HG03378 (cell line): ENCODE results near the gene SLC39A11.

Experiments
- ATAC-seq: cut with Tn5 transposase; IDR thresholded peaks from one replicate; pipeline ENCODE4 v1.9.1; 2021; ENCODE audit warnings: mild to moderate bottlenecking, moderate library complexity; ENCODE audit not compliant: unreplicated experiment

SLC39A11 gene

GRCh38 chr17:72984145-72984925 lies 108.2 kb downstream of the SLC39A11 start:
- ATAC-seq: no peak

GRCh38 chr17:72982680-72983079 lies 109.8 kb downstream of the SLC39A11 start:
- no peak for ATAC-seq

- no peak for ATAC-seq
Measured at GRCh38 chr17:72978593-72979218, 113.8 kb downstream of the SLC39A11 start.

GRCh38 chr17:72977771-72978417 lies 114.6 kb downstream of the SLC39A11 start:
- ATAC-seq: no peak

GRCh38 chr17:72976971-72977770 lies 115.3 kb downstream of the SLC39A11 start:
- no peak for ATAC-seq

GRCh38 chr17:72975509-72975908 lies 117.0 kb downstream of the SLC39A11 start:
- ATAC-seq: no peak

GRCh38 chr17:72974605-72975232 lies 117.8 kb downstream of the SLC39A11 start:
- no peak for ATAC-seq

- ATAC-seq: no peak
Measured at GRCh38 chr17:72972263-72972951, 120.1 kb downstream of the SLC39A11 start.

- no peak for ATAC-seq
Measured at GRCh38 chr17:72971226-72971880, 121.1 kb downstream of the SLC39A11 start.

- no peak for ATAC-seq
Measured at GRCh38 chr17:72970797-72971196, 121.7 kb downstream of the SLC39A11 start.

GRCh38 chr17:72970246-72970645 lies 122.2 kb downstream of the SLC39A11 start:
- ATAC-seq: no peak

- no peak for ATAC-seq
Measured at GRCh38 chr17:72969293-72969906, 123.1 kb downstream of the SLC39A11 start.

- ATAC-seq: no peak
Measured at GRCh38 chr17:72968798-72969197, 123.7 kb downstream of the SLC39A11 start.

- ATAC-seq: no peak
Measured at GRCh38 chr17:72967977-72968585, 124.4 kb downstream of the SLC39A11 start.

- no peak for ATAC-seq
Measured at GRCh38 chr17:72967277-72967970, 125.1 kb downstream of the SLC39A11 start.

GRCh38 chr17:72962106-72962505 lies 130.4 kb downstream of the SLC39A11 start:
- no peak for ATAC-seq

- no peak for ATAC-seq
Measured at GRCh38 chr17:72955391-72956140, 136.9 kb downstream of the SLC39A11 start.
